ENCODE results near the gene CCDC138.
A peak's percentile ranks its signal among the peaks of the same experiment; 100 is the strongest.

The CCDC138 gene

DNA sequence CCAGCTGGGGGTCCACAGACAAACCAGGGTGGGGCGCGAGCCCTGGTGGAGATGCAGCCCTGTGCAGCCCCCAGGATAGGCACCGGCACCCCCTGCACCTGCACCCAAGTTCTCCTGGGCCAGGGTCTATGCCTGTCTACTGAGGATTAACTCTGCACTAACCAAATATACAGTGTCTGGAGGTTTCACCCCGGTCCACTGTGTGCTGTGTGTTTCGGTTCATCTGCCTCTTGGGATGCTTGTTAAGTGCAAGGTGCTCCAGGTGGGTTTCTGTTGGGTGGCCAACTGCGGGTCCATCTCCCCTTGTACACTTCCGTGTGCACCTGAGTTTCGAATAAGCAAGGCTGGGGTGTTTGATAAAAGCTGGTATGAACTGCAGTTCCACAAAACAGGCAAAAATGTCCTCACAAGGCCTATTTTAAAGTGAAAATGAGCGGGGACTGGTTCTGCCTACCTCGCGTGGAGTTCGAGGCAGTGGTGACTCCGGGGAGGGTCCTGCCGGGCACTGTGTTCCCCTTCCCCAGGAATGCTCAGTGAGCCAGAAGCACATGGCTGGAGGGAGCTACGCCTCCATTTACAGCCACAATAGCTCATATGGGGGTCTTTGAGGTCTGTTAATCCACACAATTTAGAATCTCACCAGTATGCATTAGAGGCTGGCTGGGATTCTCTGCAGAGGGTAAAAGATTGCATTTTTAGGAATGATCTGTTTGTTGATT lies 131.7 kb downstream of the CCDC138 start:
- H3K9ac ChIP-seq (ENCODE audit: low read length in 2 of 2) = no peak overlapping the region
- H3K27me3 ChIP-seq (ENCODE audit: control insufficient read depth in 1 of 2, insufficient read depth in 2 of 2, low read length in 2 of 2) = no peaks in the 10 kb centered on the region
- no peak overlapping the region for H3K4me3 ChIP-seq (ENCODE audit: low read length in 2 of 2)
- no peak overlapping the region for H3K27ac ChIP-seq (ENCODE audit: low read length)
- H3K36me3 ChIP-seq (ENCODE audit: control insufficient read depth in 2 of 2, insufficient read depth in 2 of 2, low read length in 2 of 2) = no peaks in the 10 kb centered on the region
- H3K4me1 ChIP-seq (ENCODE audit: control insufficient read depth, insufficient read depth, low read length) = peaks cover 49% of the 10 kb centered on the region
- no peaks in the 10 kb centered on the region for H3K9me3 ChIP-seq (ENCODE audit: control insufficient read depth in 2 of 2, low read length in 2 of 2)

DNA sequence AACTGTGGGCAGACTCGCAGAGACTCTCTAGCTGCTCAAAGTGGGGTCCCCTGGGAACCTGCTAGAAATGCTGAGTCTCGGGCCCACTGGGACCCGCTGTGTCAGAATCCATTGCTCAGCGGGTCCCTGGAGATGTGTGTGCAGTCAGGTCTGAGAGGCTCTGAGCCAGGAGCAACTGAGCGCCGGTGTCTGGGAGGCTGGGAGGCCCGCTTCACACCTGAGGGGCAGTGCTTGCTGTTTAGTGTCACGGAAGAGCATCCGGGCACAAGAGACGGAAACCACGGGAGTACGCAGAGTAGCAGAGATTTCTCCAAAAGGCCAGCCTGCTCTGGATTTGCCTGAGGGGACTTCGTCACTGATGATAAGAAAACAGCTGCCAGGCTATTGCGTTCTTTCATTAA lies 132.4 kb downstream of the CCDC138 start:
- Histone ChIP-seq H3K4me1 (ENCODE audit: control insufficient read depth, insufficient read depth, low read length) (peaks cover 55% of the 10 kb centered on the region), H3K27ac (ENCODE audit: low read length) (no peak overlapping the region), H3K4me3 (ENCODE audit: low read length in 2 of 2) (no peak overlapping the region), H3K36me3 (ENCODE audit: control insufficient read depth in 2 of 2, insufficient read depth in 2 of 2, low read length in 2 of 2) (no peaks in the 10 kb centered on the region), H3K9ac (ENCODE audit: low read length in 2 of 2) (no peak overlapping the region), H3K27me3 (ENCODE audit: control insufficient read depth in 1 of 2, insufficient read depth in 2 of 2, low read length in 2 of 2) (no peaks in the 10 kb centered on the region), H3K9me3 (ENCODE audit: control insufficient read depth in 2 of 2, low read length in 2 of 2) (no peaks in the 10 kb centered on the region)

DNA sequence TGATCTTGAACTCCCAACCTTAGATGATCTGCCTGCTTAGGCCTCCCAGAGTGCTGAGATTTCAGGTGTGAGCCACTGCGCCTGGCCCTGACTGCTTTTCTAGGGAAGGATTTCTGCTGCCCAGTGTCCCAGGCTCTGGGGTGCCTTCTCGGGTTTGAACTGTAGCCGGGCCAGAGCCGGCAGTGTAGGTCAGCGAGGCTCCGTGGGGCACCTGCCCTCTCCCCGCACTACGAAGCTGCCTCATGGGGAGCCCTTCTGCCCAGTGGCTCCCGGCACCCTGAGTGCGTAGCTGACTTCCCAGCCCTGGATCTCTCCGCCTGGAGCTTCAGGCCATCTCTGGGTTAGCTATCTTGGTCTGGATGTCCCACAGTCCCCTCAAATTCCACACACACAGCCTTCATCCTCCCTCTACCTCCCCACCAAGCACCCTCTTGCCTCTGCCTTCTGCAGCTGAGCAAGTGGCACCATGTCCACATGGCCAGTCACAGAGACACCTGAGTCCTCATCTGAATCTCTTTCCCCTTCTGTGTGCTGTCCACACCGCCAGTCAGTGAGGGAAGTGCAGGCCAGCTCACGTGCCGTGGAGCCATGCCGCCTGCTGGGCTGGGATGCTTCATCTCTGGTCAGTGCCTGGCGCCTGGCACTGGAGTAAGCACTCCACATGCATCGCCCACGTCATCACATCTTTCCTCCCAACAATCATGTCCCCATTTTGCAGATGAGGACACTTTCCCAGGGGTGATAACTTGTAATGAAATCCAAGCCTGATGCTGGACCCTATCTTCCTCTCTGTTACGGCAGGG lies 133.2 kb downstream of the CCDC138 start:
- H3K9ac ChIP-seq (ENCODE audit: low read length in 2 of 2) = no peak overlapping the region
- no peak overlapping the region for H3K4me3 ChIP-seq (ENCODE audit: low read length in 2 of 2)
- peaks cover 63% of the 10 kb centered on the region for H3K4me1 ChIP-seq (ENCODE audit: control insufficient read depth, insufficient read depth, low read length)
- no peaks in the 10 kb centered on the region for H3K27me3 ChIP-seq (ENCODE audit: control insufficient read depth in 1 of 2, insufficient read depth in 2 of 2, low read length in 2 of 2)
- no peak overlapping the region for H3K27ac ChIP-seq (ENCODE audit: low read length)
- H3K36me3 ChIP-seq (ENCODE audit: control insufficient read depth in 2 of 2, insufficient read depth in 2 of 2, low read length in 2 of 2) = no peaks in the 10 kb centered on the region
- H3K9me3 ChIP-seq (ENCODE audit: control insufficient read depth in 2 of 2, low read length in 2 of 2) = no peaks in the 10 kb centered on the region

DNA sequence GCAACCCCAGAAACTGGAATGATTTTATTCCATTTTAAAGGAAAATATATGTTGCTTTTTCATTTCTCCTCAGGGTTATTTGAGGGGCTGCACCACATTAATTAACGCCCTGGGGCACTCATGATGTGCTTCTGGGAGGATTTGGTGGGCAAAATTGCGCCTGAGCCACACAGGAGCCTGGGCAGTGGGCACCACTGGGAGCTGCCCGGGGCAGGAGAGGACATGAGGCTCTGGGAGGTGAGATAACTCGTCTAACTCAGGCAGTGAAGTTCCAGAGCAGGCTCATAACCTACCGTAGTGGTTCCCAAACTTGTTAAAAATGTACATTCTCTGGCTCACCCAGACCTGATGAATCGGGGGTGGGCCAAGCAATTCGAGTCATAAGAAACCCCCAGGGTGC lies 134.1 kb downstream of the CCDC138 start:
- Histone ChIP-seq H3K9me3 (ENCODE audit: control insufficient read depth in 2 of 2, low read length in 2 of 2) (no peaks in the 10 kb centered on the region), H3K9ac (ENCODE audit: low read length in 2 of 2) (no peak overlapping the region), H3K4me3 (ENCODE audit: low read length in 2 of 2) (no peak overlapping the region), H3K27me3 (ENCODE audit: control insufficient read depth in 1 of 2, insufficient read depth in 2 of 2, low read length in 2 of 2) (no peaks in the 10 kb centered on the region), H3K27ac (ENCODE audit: low read length) (no peak overlapping the region), H3K4me1 (ENCODE audit: control insufficient read depth, insufficient read depth, low read length) (peaks cover 71% of the 10 kb centered on the region), H3K36me3 (ENCODE audit: control insufficient read depth in 2 of 2, insufficient read depth in 2 of 2, low read length in 2 of 2) (no peaks in the 10 kb centered on the region)

DNA sequence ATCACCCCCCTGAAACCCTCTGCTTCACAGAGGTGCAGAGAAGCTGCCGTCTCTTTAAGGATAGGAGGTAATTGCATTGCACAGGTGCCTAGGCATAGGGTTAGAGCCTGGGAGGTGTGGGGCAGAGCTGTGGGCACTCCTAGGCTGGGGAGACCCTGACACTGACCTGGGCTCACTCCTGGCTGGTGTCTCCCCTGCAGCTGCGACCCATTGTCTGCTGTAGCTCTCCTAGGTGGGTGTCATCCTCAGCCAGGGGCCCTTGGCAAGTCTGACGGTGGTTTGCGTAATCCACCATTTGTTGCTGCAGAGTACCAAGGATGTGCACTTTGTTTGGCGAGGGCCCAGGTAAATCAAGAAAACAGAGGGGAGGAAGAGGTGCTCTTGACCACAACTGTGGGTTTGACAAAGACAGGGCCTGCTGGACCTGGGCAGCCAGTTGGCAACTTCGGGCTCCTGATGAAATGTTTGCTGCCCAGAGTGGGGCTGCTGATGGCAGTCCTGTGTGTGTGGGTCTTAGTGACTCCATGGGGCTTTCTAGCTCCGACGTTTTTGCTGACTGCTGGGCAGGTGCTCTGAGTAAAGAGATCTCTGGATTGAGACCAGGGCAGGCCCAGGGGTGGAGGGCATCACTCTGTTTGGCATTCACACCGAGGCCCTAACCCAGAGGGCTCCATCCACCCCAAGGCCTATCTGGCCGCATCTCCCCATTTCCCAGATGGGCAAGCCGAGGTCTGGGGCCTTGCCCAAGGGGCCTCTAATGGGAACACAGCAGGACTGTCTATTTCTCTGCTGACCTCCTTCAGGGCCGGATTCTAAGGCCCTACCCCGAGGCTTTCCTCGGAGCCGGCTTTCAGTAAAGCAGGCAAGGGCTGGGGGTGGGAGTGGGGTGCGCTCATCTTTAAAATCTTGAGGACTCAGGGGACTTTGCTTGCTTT lies 134.8 kb downstream of the CCDC138 start:
- Histone ChIP-seq H3K27ac (ENCODE audit: low read length) (peak overlapping the region; percentile 80), H3K9ac (ENCODE audit: low read length in 2 of 2) (no peak overlapping the region), H3K27me3 (ENCODE audit: control insufficient read depth in 1 of 2, insufficient read depth in 2 of 2, low read length in 2 of 2) (no peaks in the 10 kb centered on the region), H3K9me3 (ENCODE audit: control insufficient read depth in 2 of 2, low read length in 2 of 2) (no peaks in the 10 kb centered on the region), H3K36me3 (ENCODE audit: control insufficient read depth in 2 of 2, insufficient read depth in 2 of 2, low read length in 2 of 2) (no peaks in the 10 kb centered on the region), H3K4me3 (ENCODE audit: low read length in 2 of 2) (no peak overlapping the region), H3K4me1 (ENCODE audit: control insufficient read depth, insufficient read depth, low read length) (peaks cover 72% of the 10 kb centered on the region)

DNA sequence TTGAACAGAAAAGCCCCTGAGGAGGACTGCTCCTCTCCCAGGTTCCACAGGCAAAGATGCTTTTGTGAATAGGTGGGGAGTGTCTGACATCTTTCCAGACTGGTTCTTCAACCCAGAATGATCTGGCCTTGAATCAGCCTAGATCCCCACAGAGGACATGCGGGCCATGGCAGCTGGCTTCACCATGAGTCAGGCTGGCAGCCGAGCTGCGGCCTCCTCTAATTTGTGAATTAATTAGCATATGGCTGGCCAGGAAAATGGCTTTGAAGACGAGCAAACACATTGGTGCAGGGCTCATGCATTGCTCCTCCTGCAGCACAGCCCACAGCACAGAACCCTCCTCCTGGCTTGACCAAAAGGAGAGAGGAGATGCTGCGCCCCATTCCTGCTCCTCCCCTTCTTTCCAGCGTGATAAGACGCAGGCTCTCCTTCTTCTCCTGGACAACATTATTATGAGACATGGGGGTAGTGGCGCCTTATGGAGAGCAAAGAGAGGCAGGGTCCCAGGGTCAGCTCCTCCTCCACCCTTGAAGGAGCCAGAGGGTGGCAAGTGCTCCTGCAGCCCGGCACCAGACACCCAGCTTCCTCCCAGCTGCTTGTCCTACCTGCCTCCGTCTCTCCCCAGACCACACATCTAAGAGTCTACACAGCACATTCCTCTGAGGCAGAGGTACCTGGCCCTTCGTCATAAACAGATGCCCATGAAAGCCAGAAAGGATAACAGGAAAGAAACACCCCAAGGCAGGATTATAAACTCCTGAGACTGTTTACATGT lies 135.8 kb downstream of the CCDC138 start:
- Histone ChIP-seq H3K9me3 (ENCODE audit: control insufficient read depth in 2 of 2, low read length in 2 of 2) (no peaks in the 10 kb centered on the region), H3K4me1 (ENCODE audit: control insufficient read depth, insufficient read depth, low read length) (peaks cover 63% of the 10 kb centered on the region), H3K27ac (ENCODE audit: low read length) (peak overlapping the region; percentile 80), H3K36me3 (ENCODE audit: control insufficient read depth in 2 of 2, insufficient read depth in 2 of 2, low read length in 2 of 2) (no peaks in the 10 kb centered on the region), H3K4me3 (ENCODE audit: low read length in 2 of 2) (no peak overlapping the region), H3K27me3 (ENCODE audit: control insufficient read depth in 1 of 2, insufficient read depth in 2 of 2, low read length in 2 of 2) (no peaks in the 10 kb centered on the region), H3K9ac (ENCODE audit: low read length in 2 of 2) (no peak overlapping the region)

DNA sequence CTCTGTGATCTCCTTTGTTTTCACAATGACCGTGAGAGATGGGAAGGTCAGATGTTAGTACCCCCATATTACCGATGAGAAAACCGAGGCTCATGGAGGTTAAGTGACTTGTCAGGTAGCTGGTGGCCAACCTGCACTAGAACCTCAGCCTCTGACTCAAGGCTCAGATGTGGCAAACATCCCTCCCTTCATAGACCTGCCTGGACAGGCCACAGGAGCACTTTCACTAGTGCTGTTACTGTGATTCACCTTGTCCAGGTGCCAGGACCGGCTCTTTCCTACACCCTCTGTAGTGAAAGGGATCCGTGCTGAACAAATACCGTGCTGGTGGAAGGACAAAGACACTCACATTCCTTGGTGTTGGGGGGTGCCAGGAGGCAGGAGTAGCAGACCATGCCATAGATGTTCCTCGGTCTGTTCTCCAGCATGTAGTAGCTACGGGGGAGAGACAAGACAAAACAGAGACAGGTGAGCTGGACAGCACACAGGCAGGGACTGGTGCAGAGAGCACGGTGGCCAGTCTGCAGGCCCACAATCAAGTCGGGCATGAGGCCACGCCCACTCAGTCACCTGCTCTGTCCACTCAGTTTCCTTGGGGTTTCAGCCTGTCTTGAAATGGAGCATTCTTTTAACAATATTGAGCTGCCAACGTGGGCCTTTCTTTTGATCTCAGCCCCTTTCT lies 136.6 kb downstream of the CCDC138 start:
- no peak overlapping the region for H3K4me3 ChIP-seq (ENCODE audit: low read length in 2 of 2)
- H3K36me3 ChIP-seq (ENCODE audit: control insufficient read depth in 2 of 2, insufficient read depth in 2 of 2, low read length in 2 of 2) = no peaks in the 10 kb centered on the region
- H3K9me3 ChIP-seq (ENCODE audit: control insufficient read depth in 2 of 2, low read length in 2 of 2) = no peaks in the 10 kb centered on the region
- H3K9ac ChIP-seq (ENCODE audit: low read length in 2 of 2) = no peak overlapping the region
- peaks cover 54% of the 10 kb centered on the region for H3K4me1 ChIP-seq (ENCODE audit: control insufficient read depth, insufficient read depth, low read length)
- peak overlapping the region; percentile 80 for H3K27ac ChIP-seq (ENCODE audit: low read length)
- H3K27me3 ChIP-seq (ENCODE audit: control insufficient read depth in 1 of 2, insufficient read depth in 2 of 2, low read length in 2 of 2) = no peaks in the 10 kb centered on the region

DNA sequence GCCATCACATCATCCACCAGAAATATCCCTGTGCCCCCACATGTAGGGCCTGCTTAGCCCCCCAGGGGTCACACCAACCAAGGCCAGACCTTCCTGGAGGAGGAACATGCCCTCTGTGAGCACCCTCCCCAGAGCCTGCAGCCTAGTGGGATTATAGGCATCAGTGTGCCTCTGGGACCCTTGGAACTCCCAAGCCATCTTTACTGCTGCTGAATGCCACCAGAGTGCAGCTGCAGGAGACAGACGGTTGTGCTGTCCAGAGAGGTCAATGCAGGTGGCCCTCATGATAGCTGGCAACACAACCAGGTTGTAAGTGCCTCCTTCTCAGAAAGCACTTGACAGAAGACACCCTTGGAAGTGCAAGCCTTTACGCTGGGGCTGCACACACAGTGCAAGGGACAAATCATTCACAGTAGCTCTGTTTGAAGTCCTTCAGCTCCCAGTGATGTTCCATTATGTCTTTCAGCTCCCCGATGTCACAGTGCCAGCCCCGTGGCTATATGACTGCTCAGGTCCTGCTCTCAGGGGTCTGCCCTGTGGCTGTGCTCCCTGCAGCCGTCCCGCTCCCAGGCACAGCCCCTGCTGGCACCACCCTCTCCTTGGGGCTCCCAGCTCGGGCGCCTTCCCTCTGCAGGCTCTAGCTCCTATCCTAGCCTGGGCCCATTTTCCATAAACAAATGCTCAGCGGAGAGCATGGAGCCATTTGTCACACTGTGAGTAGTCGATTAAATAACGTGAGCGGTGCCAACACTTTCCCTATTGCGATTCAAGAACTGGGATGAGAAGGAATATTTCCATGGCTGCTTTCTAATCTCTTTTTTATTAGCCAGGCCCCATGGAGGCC lies 137.4 kb downstream of the CCDC138 start:
- Histone ChIP-seq H3K9ac (ENCODE audit: low read length in 2 of 2) (no peak overlapping the region), H3K4me1 (ENCODE audit: control insufficient read depth, insufficient read depth, low read length) (peaks cover 51% of the 10 kb centered on the region), H3K27ac (ENCODE audit: low read length) (peak overlapping the region; percentile 80), H3K27me3 (ENCODE audit: control insufficient read depth in 1 of 2, insufficient read depth in 2 of 2, low read length in 2 of 2) (no peaks in the 10 kb centered on the region), H3K4me3 (ENCODE audit: low read length in 2 of 2) (no peak overlapping the region), H3K9me3 (ENCODE audit: control insufficient read depth in 2 of 2, low read length in 2 of 2) (no peaks in the 10 kb centered on the region), H3K36me3 (ENCODE audit: control insufficient read depth in 2 of 2, insufficient read depth in 2 of 2, low read length in 2 of 2) (no peaks in the 10 kb centered on the region)

DNA sequence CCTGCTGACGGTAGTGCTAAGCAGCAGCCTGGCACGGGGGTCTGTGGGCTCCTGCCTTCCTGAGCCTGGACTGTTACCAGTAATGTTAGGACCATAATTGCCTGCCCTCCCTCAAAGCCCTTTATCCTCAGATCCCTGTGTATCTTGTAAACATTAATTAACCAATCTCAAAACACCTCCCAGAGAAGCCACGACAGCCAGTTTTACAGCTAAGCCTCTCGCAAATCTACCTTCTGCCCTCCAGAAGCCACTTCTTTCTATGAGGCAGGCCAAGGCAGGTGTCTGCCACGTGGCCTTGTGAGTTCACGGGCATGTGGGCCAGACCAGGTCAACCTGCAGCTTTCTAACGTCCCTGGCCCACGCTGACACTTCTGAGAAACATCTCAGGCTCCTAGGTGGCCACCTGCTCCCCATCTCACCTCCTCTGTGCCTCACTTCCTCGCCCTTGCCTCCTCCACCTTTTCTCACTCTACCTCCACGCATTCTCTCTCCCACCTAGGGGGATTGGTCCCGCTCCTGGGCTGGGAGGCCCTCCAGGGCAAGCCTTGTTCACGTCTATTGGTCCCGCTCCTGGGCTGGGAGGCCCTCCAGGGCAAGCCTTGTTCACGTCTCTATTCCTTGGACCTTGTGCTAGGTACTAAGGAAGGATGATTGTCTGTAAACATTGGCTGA lies 138.1 kb downstream of the CCDC138 start:
- Histone ChIP-seq H3K9ac (ENCODE audit: low read length in 2 of 2) (no peak overlapping the region), H3K27ac (ENCODE audit: low read length) (peak overlapping the region; percentile 80), H3K4me1 (ENCODE audit: control insufficient read depth, insufficient read depth, low read length) (peaks cover 55% of the 10 kb centered on the region), H3K36me3 (ENCODE audit: control insufficient read depth in 2 of 2, insufficient read depth in 2 of 2, low read length in 2 of 2) (no peaks in the 10 kb centered on the region), H3K9me3 (ENCODE audit: control insufficient read depth in 2 of 2, low read length in 2 of 2) (no peaks in the 10 kb centered on the region), H3K4me3 (ENCODE audit: low read length in 2 of 2) (no peak overlapping the region), H3K27me3 (ENCODE audit: control insufficient read depth in 1 of 2, insufficient read depth in 2 of 2, low read length in 2 of 2) (no peaks in the 10 kb centered on the region)

All from stomach smooth muscle (tissue), 2 donors.